Mucosa of rectum (tissue), 2 donors: ENCODE measurements around the gene MYBPH.

Experiments
- H3K27ac ChIP-seq, 2 donors: one replicate each; pipeline ENCODE4 v1.7.0; 2013; ENCODE audit warnings: inconsistent platforms in 2 of 2, low read depth in 2 of 2, low read length in 2 of 2
- H3K27me3 ChIP-seq, 2 donors: one replicate each; pipeline ENCODE4 v1.7.0; 2013; ENCODE audit warnings: low read length in 2 of 2; ENCODE audit not compliant: control insufficient read depth in 2 of 2, insufficient read depth in 2 of 2
- H3K36me3 ChIP-seq, 2 donors: one replicate each; pipeline ENCODE4 v1.7.0; 2013; ENCODE audit warnings: low read length in 2 of 2; ENCODE audit not compliant: control insufficient read depth in 2 of 2, insufficient read depth in 2 of 2
- H3K4me1 ChIP-seq, 2 donors: one replicate each; pipeline ENCODE4 v1.7.0; 2013; ENCODE audit warnings: low read length in 2 of 2, mild to moderate bottlenecking in 1 of 2; ENCODE audit not compliant: control insufficient read depth in 2 of 2, insufficient read depth in 2 of 2
- H3K4me3 ChIP-seq, 2 donors: one replicate each; pipeline ENCODE4 v1.7.0; 2013; ENCODE audit warnings: low read length in 2 of 2
- H3K9ac ChIP-seq, 2 donors: one replicate each; pipeline ENCODE4 v1.7.0; 2013; ENCODE audit warnings: low read length in 2 of 2, low read depth in 1 of 2, mild to moderate bottlenecking in 1 of 2
- H3K9me3 ChIP-seq, 2 donors: one replicate each; pipeline ENCODE4 v1.7.0; 2013; ENCODE audit warnings: low read length in 2 of 2; ENCODE audit not compliant: control insufficient read depth in 2 of 2
- donor health status: healthy.
- donor health status: Normal muscosa, but diverticular disease.

MYBPH gene

GRCh38 chr1:203181586-203182386 is 6.2 kb upstream of the MYBPH start:
- H3K36me3 ChIP-seq: no peaks in the 10 kb centered on the region
- H3K27me3 ChIP-seq: peaks cover 0 to 2% of the 10 kb centered on the region in 2 donors
- H3K27ac ChIP-seq: no peak overlapping the region
- H3K9ac ChIP-seq: no peak overlapping the region
- H3K4me1 ChIP-seq: peaks cover 3 to 7% of the 10 kb centered on the region in 2 donors
- H3K4me3 ChIP-seq: no peak overlapping the region
- H3K9me3 ChIP-seq: no peaks in the 10 kb centered on the region

GRCh38 chr1:203180611-203181330 is 5.1 kb upstream of the MYBPH start:
- Histone ChIP-seq H3K4me1 (peaks cover 3 to 5% of the 10 kb centered on the region in 2 donors), H3K4me3 (no peak overlapping the region), H3K9me3 (no peaks in the 10 kb centered on the region), H3K9ac (no peak overlapping the region), H3K27ac (no peak overlapping the region), H3K27me3 (peaks cover 0 to 2% of the 10 kb centered on the region in 2 donors), H3K36me3 (no peaks in the 10 kb centered on the region)

- no peaks in the 10 kb centered on the region for H3K9me3 ChIP-seq
- H3K27ac ChIP-seq: no peak overlapping the region
- H3K4me3 ChIP-seq: no peak overlapping the region
- no peaks in the 10 kb centered on the region for H3K36me3 ChIP-seq
- H3K9ac ChIP-seq: no peak overlapping the region
- no peaks in the 10 kb centered on the region for H3K27me3 ChIP-seq
- peaks cover 3 to 5% of the 10 kb centered on the region in 2 donors for H3K4me1 ChIP-seq
Observed at GRCh38 chr1:203179667-203180005, 4.0 kb upstream of the MYBPH start.

GRCh38 chr1:203178821-203179666 is 3.4 kb upstream of the MYBPH start:
- H3K27ac ChIP-seq: no peak overlapping the region
- H3K4me1 ChIP-seq: peaks cover 3 to 5% of the 10 kb centered on the region in 2 donors
- H3K36me3 ChIP-seq: no peaks in the 10 kb centered on the region
- no peaks in the 10 kb centered on the region for H3K27me3 ChIP-seq
- no peaks in the 10 kb centered on the region for H3K9me3 ChIP-seq
- no peak overlapping the region for H3K9ac ChIP-seq
- no peak overlapping the region for H3K4me3 ChIP-seq

- Histone ChIP-seq H3K9ac (no peak overlapping the region), H3K27me3 (no peaks in the 10 kb centered on the region), H3K4me1 (peaks cover 3 to 5% of the 10 kb centered on the region in 2 donors), H3K9me3 (no peaks in the 10 kb centered on the region), H3K36me3 (no peaks in the 10 kb centered on the region), H3K4me3 (no peak overlapping the region), H3K27ac (no peak overlapping the region)
Observed at GRCh38 chr1:203178083-203178482, 2.5 kb upstream of the MYBPH start.

GRCh38 chr1:203177470-203178039 is 1.9 kb upstream of the MYBPH start:
- no peak overlapping the region for H3K9ac ChIP-seq

GRCh38 chr1:203177036-203177405 is 1.4 kb upstream of the MYBPH start:
- Histone ChIP-seq H3K27ac (no peak overlapping the region), H3K4me3 (no peak overlapping the region), H3K4me1 (peaks cover 3 to 5% of the 10 kb centered on the region in 2 donors), H3K27me3 (no peaks in the 10 kb centered on the region), H3K9me3 (no peaks in the 10 kb centered on the region), H3K36me3 (no peaks in the 10 kb centered on the region), H3K9ac (no peak overlapping the region)

More at GRCh38 chr1:203177470-203178039, 1.9 kb upstream of the MYBPH start:
- H3K27ac ChIP-seq: no peak overlapping the region
- H3K27me3 ChIP-seq: no peaks in the 10 kb centered on the region
- no peaks in the 10 kb centered on the region for H3K36me3 ChIP-seq
- no peak overlapping the region for H3K4me3 ChIP-seq
- no peaks in the 10 kb centered on the region for H3K9me3 ChIP-seq
- peaks cover 3 to 5% of the 10 kb centered on the region in 2 donors for H3K4me1 ChIP-seq

- no peaks in the 10 kb centered on the region for H3K27me3 ChIP-seq
- H3K4me3 ChIP-seq: no peak overlapping the region
- H3K27ac ChIP-seq: no peak overlapping the region
- H3K36me3 ChIP-seq: no peaks in the 10 kb centered on the region
- H3K9ac ChIP-seq: no peak overlapping the region
- H3K4me1 ChIP-seq: peaks cover 3 to 5% of the 10 kb centered on the region in 2 donors
- no peaks in the 10 kb centered on the region for H3K9me3 ChIP-seq
Observed at GRCh38 chr1:203176273-203177035, 828 bp upstream of the MYBPH start.

GRCh38 chr1:203175827-203176241 is 208 bp upstream of the MYBPH start:
- Histone ChIP-seq H3K27ac (no peak overlapping the region), H3K9me3 (no peaks in the 10 kb centered on the region)

More at GRCh38 chr1:203175827-203176241, 208 bp upstream of the MYBPH start:
- H3K4me3 ChIP-seq: no peak overlapping the region
- H3K9ac ChIP-seq: no peak overlapping the region
- H3K36me3 ChIP-seq: no peaks in the 10 kb centered on the region
- H3K27me3 ChIP-seq: no peaks in the 10 kb centered on the region
- H3K4me1 ChIP-seq: peaks cover 3 to 5% of the 10 kb centered on the region in 2 donors
